IPS-20b (cell line): ENCODE measurements around the gene DHCR7.

ENCODE experiments used
- H3K27ac ChIP-seq: one replicate; pipeline ENCODE4 v1.5.1; 2013; ENCODE audit warnings: low read length
- H3K27me3 ChIP-seq: 2 replicates; pipeline ENCODE4 v1.6.1; 2013; ENCODE audit warnings: mild to moderate bottlenecking, low read length, inconsistent platforms; ENCODE audit not compliant: insufficient read depth
- H3K36me3 ChIP-seq: 2 replicates; pipeline ENCODE4 v1.6.1; 2013; ENCODE audit warnings: low read depth, mild to moderate bottlenecking, inconsistent platforms, low read length, moderate library complexity; ENCODE audit not compliant: insufficient read depth
- H3K4me1 ChIP-seq: 2 replicates; pipeline ENCODE4 v1.6.1; 2013; ENCODE audit warnings: mild to moderate bottlenecking, control low read depth, inconsistent platforms, low read length, moderate library complexity; ENCODE audit not compliant: insufficient read depth
- H3K4me3 ChIP-seq: 2 replicates; pipeline ENCODE4 v1.5.1; 2013; ENCODE audit warnings: mild to moderate bottlenecking, low read length, inconsistent platforms
- H3K9ac ChIP-seq: 2 replicates; pipeline ENCODE4 v1.6.1; 2013; ENCODE audit warnings: low read depth, mild to moderate bottlenecking, inconsistent platforms, low read length, moderate library complexity
- H3K9me3 ChIP-seq: 2 replicates; pipeline ENCODE4 v1.6.1; 2013; ENCODE audit warnings: mild to moderate bottlenecking, low read depth, low read length, inconsistent platforms; ENCODE audit not compliant: insufficient read depth

DHCR7 gene

GRCh38 chr11:71476031-71476430 lies 27.8 kb upstream of the DHCR7 start:
- H3K36me3 ChIP-seq, result peaks cover 37% of the 10 kb centered on the region
- H3K4me3 ChIP-seq, result no peak overlapping the region
- no peak overlapping the region for H3K27ac ChIP-seq
- no peaks in the 10 kb centered on the region for H3K9me3 ChIP-seq
- H3K9ac ChIP-seq, result no peak overlapping the region
- peaks cover 2% of the 10 kb centered on the region; the same call in 1 of the 2 replicates for H3K4me1 ChIP-seq
- no peaks in the 10 kb centered on the region for H3K27me3 ChIP-seq

GRCh38 chr11:71474771-71475483 lies 26.7 kb upstream of the DHCR7 start:
- Histone ChIP-seq H3K9me3 (no peaks in the 10 kb centered on the region), H3K4me3 (no peak overlapping the region), H3K27me3 (no peaks in the 10 kb centered on the region), H3K27ac (no peak overlapping the region), H3K4me1 (peaks cover 2% of the 10 kb centered on the region; the same call in 1 of the 2 replicates), H3K9ac (no peak overlapping the region), H3K36me3 (peaks cover 36% of the 10 kb centered on the region)

DNA sequence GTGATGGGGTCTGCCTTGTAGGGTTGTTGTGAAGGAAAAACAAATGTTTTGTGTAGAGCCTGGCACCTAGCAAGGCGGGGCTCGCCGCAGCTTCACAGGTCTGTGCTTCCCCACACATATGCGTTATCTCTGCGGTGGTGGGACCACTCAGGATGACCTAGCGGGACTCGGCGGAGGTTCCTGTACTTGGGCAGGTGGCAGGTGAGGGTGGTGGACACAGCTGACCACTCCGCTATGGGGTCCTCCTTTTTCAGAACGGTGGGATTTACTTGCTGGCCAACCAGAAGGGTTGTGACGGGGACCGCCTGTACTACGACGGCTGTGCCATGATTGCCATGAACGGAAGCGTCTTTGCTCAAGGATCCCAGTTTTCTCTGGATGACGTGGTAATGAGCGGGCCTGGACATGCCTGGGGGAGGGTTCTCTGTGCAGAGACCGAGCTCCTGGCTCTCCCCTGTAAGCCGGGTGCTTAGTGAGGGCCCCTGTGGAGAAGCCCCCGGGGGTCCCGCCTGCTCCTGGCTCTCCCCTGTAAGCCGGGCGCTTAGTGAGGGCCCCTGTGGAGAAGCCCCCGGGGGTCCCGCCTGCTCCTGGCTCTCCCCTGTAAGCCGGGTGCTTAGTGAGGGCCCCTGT lies 26.1 kb upstream of the DHCR7 start:
- Histone ChIP-seq H3K9me3 (no peaks in the 10 kb centered on the region), H3K4me1 (peaks cover 2% of the 10 kb centered on the region; the same call in 1 of the 2 replicates), H3K4me3 (no peak overlapping the region), H3K27ac (no peak overlapping the region), H3K9ac (no peak overlapping the region), H3K36me3 (peaks cover 29% of the 10 kb centered on the region), H3K27me3 (no peaks in the 10 kb centered on the region)

- Histone ChIP-seq H3K9me3 (peaks cover 5% of the 10 kb centered on the region; the same call in 1 of the 2 replicates), H3K27ac (no peak overlapping the region), H3K4me3 (no peak overlapping the region), H3K27me3 (no peaks in the 10 kb centered on the region), H3K36me3 (peaks cover 25% of the 10 kb centered on the region), H3K4me1 (peaks cover 2% of the 10 kb centered on the region; the same call in 1 of the 2 replicates), H3K9ac (no peak overlapping the region)
These were observed 25.5 kb upstream of the DHCR7 start for GRCh38 chr11:71473793-71474080.

DNA sequence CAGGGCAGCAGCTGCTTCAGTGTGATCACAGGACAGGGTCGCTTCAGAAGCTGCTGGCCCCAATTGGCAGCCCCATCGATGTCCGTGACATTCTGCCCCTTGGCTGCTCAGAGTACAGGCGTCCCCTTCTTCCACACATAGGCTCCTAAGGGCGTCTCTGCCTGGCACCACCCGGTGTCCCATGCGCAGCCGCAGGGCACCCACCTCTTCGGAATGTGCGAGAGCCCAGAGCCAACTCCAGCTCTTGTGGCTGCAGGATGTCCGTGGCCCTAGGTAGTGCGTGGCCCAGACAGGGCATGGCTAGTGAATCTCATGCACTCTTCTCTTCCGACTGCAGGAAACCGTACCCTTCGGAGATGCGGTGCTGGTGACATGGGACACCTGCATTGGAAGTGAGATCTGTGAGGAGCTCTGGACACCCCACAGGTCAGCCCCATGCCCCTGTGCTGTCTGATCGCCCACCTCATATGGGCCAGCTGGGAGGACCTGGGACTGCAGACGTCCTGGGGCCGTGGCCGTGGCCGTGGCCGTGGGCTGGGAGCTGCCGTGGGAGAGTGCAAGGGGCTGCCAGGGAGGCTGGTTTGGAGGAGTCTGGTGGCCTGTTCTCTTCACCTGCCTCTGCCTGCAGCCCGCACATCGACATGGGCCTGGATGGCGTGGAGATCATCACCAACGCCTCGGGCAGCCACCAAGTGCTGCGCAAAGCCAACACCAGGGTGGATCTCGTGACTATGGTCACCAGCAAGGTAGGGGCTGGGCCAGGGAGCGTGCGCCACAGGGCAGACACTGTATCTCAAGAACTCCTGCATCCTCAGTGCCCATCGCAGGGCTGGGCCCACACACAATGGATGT lies 25.0 kb upstream of the DHCR7 start:
- no peaks in the 10 kb centered on the region for H3K27me3 ChIP-seq
- H3K9me3 ChIP-seq, result peaks cover 11% of the 10 kb centered on the region; the same call in 1 of the 2 replicates
- no peak overlapping the region for H3K4me3 ChIP-seq
- H3K27ac ChIP-seq, result no peak overlapping the region
- peaks cover 20% of the 10 kb centered on the region for H3K36me3 ChIP-seq
- H3K9ac ChIP-seq, result no peak overlapping the region
- peaks cover 2% of the 10 kb centered on the region; the same call in 1 of the 2 replicates for H3K4me1 ChIP-seq

- Histone ChIP-seq H3K27me3 (no peaks in the 10 kb centered on the region), H3K4me1 (no peaks in the 10 kb centered on the region), H3K9ac (no peak overlapping the region), H3K27ac (no peak overlapping the region), H3K4me3 (no peak overlapping the region), H3K36me3 (peaks cover 23% of the 10 kb centered on the region), H3K9me3 (peaks cover 13% of the 10 kb centered on the region; the same call in 1 of the 2 replicates)
These were observed 24.2 kb upstream of the DHCR7 start for GRCh38 chr11:71472357-71472885.

GRCh38 chr11:71470946-71471345 lies 22.8 kb upstream of the DHCR7 start:
- H3K4me1 ChIP-seq, result no peaks in the 10 kb centered on the region
- no peak overlapping the region for H3K9ac ChIP-seq
- no peaks in the 10 kb centered on the region for H3K27me3 ChIP-seq
- peaks cover 32% of the 10 kb centered on the region for H3K36me3 ChIP-seq
- no peak overlapping the region for H3K27ac ChIP-seq
- peaks cover 18% of the 10 kb centered on the region for H3K9me3 ChIP-seq
- H3K4me3 ChIP-seq, result no peak overlapping the region

DNA sequence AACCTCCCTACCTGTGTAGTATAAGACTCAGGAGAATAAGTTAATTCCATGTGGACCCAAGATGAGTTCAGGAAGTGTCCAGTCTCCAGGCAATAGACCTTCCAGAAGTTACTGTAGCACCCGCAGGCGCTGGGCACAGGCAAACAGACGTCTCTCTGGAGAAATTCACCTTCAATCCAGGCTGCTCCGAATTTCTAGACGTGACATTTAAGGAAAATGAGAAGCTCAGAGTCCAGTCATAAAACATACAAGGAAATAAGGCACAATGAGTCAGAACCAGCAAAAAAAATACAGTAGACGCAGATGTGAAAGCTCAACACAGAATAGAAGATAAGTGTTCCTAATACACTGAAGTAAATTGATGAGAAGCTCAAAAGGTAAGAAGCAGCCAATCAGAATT lies 19.0 kb upstream of the DHCR7 start:
- H3K36me3 ChIP-seq, result peaks cover 16% of the 10 kb centered on the region
- peaks cover 18% of the 10 kb centered on the region for H3K9me3 ChIP-seq
- H3K27ac ChIP-seq, result no peak overlapping the region
- H3K4me1 ChIP-seq, result no peaks in the 10 kb centered on the region
- no peaks in the 10 kb centered on the region for H3K27me3 ChIP-seq
- H3K9ac ChIP-seq, result no peak overlapping the region
- no peak overlapping the region for H3K4me3 ChIP-seq

- H3K36me3 ChIP-seq, result peaks cover 16% of the 10 kb centered on the region
- H3K9ac ChIP-seq, result no peak overlapping the region
- no peak overlapping the region for H3K4me3 ChIP-seq
- no peaks in the 10 kb centered on the region for H3K4me1 ChIP-seq
- peaks cover 18% of the 10 kb centered on the region for H3K9me3 ChIP-seq
- no peak overlapping the region for H3K27ac ChIP-seq
- no peaks in the 10 kb centered on the region for H3K27me3 ChIP-seq
These were observed 18.2 kb upstream of the DHCR7 start for GRCh38 chr11:71466358-71466757.

DNA sequence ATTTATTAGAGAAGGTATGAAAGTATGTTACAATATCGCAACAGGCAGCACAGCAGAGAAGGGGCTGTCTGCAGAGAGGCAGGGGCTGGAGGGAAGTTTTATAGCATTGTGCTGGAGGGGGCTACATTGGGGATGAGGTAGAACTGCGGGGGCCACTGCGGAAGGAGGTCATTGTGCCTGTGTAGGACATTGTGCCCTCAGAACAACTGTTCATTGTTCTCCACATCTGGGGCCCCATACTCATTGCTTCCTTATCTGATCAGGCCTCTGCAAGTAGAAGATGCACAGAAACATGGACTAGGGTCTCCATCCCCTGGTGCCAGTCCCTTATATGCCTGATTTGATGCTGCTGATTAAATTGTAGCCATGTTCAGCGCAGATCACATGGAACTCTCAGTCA lies 16.9 kb upstream of the DHCR7 start:
- peaks cover 18% of the 10 kb centered on the region for H3K9me3 ChIP-seq
- H3K4me1 ChIP-seq, result no peaks in the 10 kb centered on the region
- H3K4me3 ChIP-seq, result no peak overlapping the region
- no peaks in the 10 kb centered on the region for H3K27me3 ChIP-seq
- H3K36me3 ChIP-seq, result peaks cover 26% of the 10 kb centered on the region
- no peak overlapping the region for H3K27ac ChIP-seq
- no peak overlapping the region for H3K9ac ChIP-seq

- Histone ChIP-seq H3K9ac (no peak overlapping the region), H3K27me3 (no peaks in the 10 kb centered on the region), H3K9me3 (peaks cover 11% of the 10 kb centered on the region), H3K36me3 (peaks cover 41% of the 10 kb centered on the region), H3K4me3 (no peak overlapping the region), H3K4me1 (no peaks in the 10 kb centered on the region), H3K27ac (no peak overlapping the region)
These were observed 15.4 kb upstream of the DHCR7 start for GRCh38 chr11:71463331-71464211.
